Fibroblast of skin of abdomen (primary cell): ENCODE measurements around the gene C3orf52. TPM values are rescaled to one million over a fixed set of nuclear protein-coding genes. Genes with fewer than 3 reads are reported as not detected.
"Not testable (repeated sequence)": the region's sequence is repeated elsewhere in the genome, so short reads cannot be mapped to it uniquely, and the experiment has no call there.

Experiments used
- DNase-seq: peaks from one replicate; pipeline ENCODE4 v3.0.0-alpha.2; 2013
- polyA plus RNA-seq, 2 experiments: library from polyadenylated mRNA; unstranded; fragments of 120-200 nt; gene quantifications; one replicate each; pipeline ENCODE4 v1.2.1, GENCODE V29; 2013; ENCODE audit not compliant: insufficient read length in 2 of 2

C3orf52 gene
- polyA plus RNA-seq (2013, experiment 1 of 2; ENCODE audit: insufficient read length) = 5.0 TPM
- 4.3 TPM for polyA plus RNA-seq (2013, experiment 2 of 2; ENCODE audit: insufficient read length)

- peak; percentile 77 for DNase-seq
These were observed at the start of gene C3orf52 for GRCh38 chr3:112086076-112086854. TSS of gene C3orf52 (plus strand) at chr3:112086389. CDS start at chr3:112086408, 19 bp downstream.

- DNase-seq = not testable (repeated sequence)
These were observed 49.0 kb upstream of the C3orf52 start for GRCh38 chr3:112037194-112037593.

GRCh38 chr3:112038863-112039262 lies 47.3 kb upstream of the C3orf52 start:
- DNase-seq = peak; percentile 7

- no peak for DNase-seq
These were observed 44.9 kb upstream of the C3orf52 start for GRCh38 chr3:112041321-112041720.

- no peak for DNase-seq
These were observed 43.3 kb upstream of the C3orf52 start for GRCh38 chr3:112042842-112043280.

- DNase-seq = peak; percentile 76
These were observed 42.5 kb upstream of the C3orf52 start for GRCh38 chr3:112043621-112044201.

GRCh38 chr3:112046599-112046998 lies 39.6 kb upstream of the C3orf52 start:
- DNase-seq = peak; percentile 29

- DNase-seq = no peak
These were observed 38.9 kb upstream of the C3orf52 start for GRCh38 chr3:112047264-112047663.

GRCh38 chr3:112048911-112049310 lies 37.3 kb upstream of the C3orf52 start:
- no peak for DNase-seq

- no peak for DNase-seq
These were observed 33.0 kb upstream of the C3orf52 start for GRCh38 chr3:112053229-112053628.

- DNase-seq = peak; percentile 83
These were observed 29.7 kb upstream of the C3orf52 start for GRCh38 chr3:112056451-112056929.

- no peak for DNase-seq
These were observed 26.7 kb upstream of the C3orf52 start for GRCh38 chr3:112059497-112059896.

- DNase-seq = peak; percentile 65
These were observed 25.0 kb upstream of the C3orf52 start for GRCh38 chr3:112061152-112061551.

- DNase-seq = not testable (repeated sequence)
These were observed 13.7 kb upstream of the C3orf52 start for GRCh38 chr3:112072387-112073060.

GRCh38 chr3:112074006-112074405 lies 12.2 kb upstream of the C3orf52 start:
- DNase-seq = peak; percentile 29

GRCh38 chr3:112074616-112075497 lies 11.3 kb upstream of the C3orf52 start:
- DNase-seq = peak; percentile 85

GRCh38 chr3:112078125-112079083 lies 7.8 kb upstream of the C3orf52 start:
- no peak for DNase-seq

- no peak for DNase-seq
These were observed 3.0 kb upstream of the C3orf52 start for GRCh38 chr3:112083239-112083638.

- no peak for DNase-seq
These were observed 1.0 kb upstream of the C3orf52 start for GRCh38 chr3:112084980-112085705.

- no peak for DNase-seq
These were observed 484 bp upstream of the C3orf52 start for GRCh38 chr3:112085735-112086075.
